Thyroid gland (tissue), 4 donors: ENCODE results near the gene OR2M3.

Experiments used
- CTCF ChIP-seq, 6 experiments: fragments of 200-600 bp in 3 of 6; fragments of 450-650 bp in 3 of 6; sonication (generic) in 3 of 6; IDR thresholded peaks; one replicate each; pipeline ENCODE4 v1.5.1; 2016 to 2019; ENCODE audit warnings: antibody characterized with exemption in 6 of 6, mild to moderate bottlenecking in 2 of 6, inconsistent platforms in 1 of 6, moderate library complexity in 1 of 6
- POLR2A ChIP-seq, 2 donors: fragments of 450-650 bp; IDR thresholded peaks; one replicate each; pipeline ENCODE4 v1.6.1; 2017; ENCODE audit warnings: antibody characterized with exemption in 2 of 2, mild to moderate bottlenecking in 2 of 2, moderate library complexity in 1 of 2

DNA sequence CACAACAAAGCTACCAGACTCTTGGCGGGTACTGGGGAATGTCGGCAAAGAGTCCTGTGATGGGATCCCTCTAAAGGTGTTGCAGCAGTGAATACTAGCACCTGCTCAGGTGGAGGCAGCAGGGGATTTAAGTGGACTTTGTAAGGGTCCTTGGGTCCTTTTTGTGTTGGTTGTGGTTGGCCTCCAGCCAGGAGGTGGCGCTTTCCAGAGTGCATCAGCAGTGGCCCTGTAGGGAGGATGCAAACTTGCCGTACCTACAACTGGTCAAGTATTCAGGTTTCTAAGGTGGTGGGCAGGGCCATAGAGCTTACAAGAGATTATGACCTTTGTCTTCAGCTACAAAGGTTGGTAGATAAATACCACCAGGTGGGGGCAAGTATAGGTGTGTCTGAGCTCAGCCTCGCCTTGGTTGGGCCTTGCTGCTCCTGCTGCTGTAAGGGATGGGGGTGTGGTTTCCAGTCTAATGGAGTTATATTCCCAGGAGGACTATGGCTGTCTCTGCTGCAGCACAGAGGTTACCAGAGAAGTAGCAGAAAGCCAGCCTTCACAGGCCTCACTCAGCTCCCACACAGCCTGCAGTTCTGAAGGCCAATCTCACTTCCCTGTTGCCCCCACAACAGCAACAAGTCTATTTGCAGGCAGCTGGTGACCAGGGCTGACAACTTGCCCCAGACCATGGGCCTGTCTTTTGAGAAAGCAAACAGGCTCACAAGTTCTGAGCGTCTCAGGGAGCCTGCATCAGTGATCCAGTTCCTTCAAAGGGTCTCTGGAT lies 44.8 kb upstream of the OR2M3 start:
- TF ChIP-seq CTCF (IDR thresholded peaks at IDR 0.05): no peak
- no peak for TF ChIP-seq POLR2A (IDR thresholded peaks at IDR 0.05)
